Smooth muscle cell of the brain vasculature (primary cell): ENCODE measurements around the gene PDGFRA.
"Not testable (repeated sequence)": the region's sequence is repeated elsewhere in the genome, so short reads cannot be mapped to it uniquely, and the experiment has no call there.

ENCODE experiments used
- DNase-seq: peaks from one replicate; pipeline ENCODE4 v3.0.0-alpha.2; 2012; ENCODE audit warnings: low read depth, low spot score

PDGFRA gene

GRCh38 chr4:54318904-54319303 lies 89.8 kb downstream of the PDGFRA start:
- peak; percentile 12 for DNase-seq

DNA sequence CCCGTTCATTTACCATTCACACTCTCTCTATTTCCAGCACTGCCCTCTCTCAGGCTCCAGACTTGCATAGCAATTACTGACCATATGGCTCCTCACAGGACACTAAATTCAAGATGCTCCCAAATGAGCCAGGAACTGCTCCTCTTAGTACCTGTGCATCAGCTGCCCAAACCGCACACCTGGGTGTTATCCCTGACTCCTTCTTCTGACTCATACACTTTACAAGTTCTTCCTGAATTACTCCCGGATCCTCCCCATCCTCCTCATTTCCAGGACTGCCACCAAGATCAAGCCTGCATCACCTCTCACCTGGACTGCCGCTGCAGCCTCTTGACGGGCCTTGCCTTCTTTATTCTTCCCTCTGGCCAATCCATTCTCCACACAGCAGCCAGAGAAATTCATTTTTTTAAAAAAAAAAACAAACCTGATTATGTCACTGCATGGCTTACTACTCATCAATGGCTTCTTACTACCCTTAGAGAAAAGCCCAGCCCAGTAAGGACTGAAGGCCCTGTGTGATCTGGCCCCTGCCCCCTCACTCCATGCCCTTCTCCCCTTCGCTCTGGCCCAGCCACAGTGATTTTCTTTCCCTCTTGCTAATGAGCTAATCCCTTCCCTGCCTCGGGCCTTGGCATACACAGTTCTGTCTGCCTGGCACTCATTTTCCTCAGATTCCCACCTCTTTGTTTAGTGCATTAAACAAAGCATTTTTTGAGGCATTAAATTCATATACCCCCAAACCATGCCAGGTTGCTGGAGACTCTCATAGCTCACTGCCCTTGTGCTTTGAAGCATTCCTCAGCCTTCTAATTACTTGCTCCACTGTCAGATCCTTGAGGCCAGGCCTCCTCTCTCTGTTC lies 92.0 kb downstream of the PDGFRA start:
- DNase-seq = no peak

DNA sequence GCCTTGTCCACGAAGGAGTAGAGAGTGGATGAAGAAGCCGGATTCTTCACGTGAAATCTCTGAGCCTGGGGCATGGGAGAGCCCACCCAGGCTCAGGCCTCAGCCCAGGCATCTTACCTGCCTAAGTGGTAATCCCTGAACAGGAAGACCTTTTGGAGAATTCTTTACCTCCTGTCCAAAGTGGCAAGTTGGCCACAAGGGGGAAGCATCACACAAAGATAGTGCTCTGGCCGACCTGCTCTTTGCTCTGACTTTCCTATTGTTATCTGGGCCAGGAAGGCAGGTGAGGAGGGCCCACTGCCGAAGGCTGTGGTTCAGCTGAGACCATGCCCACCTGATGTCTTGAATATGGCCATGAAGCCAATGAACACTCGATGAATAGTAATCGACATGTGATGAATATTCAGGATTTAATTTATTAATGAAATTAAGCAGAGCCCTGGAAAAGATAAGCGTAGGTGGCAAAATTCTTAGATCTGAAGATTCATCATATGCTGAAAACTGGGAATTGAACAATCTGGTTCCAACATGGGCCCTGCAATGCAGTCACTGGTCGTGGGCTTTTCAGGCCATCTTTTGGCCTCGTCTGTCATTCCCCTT lies 93.8 kb downstream of the PDGFRA start:
- peak; percentile 26 for DNase-seq

DNA sequence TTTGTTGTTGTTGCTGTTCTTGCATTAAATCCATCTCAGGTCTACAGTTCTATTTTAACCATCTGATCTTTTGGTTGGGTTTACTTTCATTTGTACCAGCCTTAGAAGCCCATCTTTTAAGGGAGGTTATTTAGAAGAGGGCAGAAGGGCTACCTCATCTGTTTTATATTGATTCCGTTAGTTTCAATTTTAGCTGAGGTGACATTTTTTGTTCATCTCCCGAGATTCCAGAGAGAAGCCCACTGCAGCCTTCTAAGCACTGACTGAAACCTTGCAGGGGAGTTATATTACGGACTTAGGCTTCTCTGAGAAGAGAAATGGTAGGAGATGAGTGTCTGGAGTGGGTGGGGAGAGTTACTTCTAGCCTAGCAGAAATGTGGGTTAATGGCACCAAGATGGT lies 101.8 kb downstream of the PDGFRA start:
- DNase-seq = no peak

DNA sequence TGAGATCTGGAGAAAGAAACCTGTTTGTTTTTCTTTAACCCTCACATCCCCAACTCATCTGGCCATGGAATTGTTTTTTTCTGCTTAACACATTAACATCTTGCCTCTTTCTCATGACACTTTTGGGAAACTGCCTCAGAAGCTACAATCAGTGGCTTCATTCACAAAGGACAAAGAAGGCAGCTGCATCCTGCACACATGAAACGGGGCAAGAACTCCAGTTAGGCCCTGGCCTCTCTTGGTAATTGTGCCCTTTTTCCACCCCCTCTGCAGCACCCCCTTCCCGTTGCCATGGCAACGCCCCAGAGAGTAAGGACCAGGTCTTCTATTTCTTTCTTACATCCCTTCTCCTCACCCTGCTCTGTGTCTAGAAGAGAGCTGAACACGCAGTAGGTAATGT lies 103.4 kb downstream of the PDGFRA start:
- DNase-seq = no peak

- no peak for DNase-seq
Measured at GRCh38 chr4:54333657-54334056, 104.6 kb downstream of the PDGFRA start.

DNA sequence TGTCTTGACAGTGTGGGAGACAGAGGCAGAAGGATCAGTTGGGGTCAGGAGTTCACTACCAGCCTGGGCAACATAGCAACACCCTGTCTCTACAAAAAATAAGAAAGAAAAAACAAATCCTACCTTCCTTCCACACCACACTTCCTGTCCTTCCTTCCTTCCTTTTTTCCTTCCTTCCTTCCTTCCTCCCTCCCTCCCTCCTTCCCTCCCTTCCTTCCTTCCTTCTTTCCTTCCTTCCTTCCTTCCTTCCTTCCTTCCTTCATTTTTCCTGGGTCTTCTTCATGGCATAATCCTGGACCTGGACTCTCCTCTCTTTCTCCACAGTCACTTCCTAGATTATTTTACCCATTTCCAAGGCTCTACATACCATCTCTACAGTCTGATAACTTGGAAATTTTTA lies 105.7 kb downstream of the PDGFRA start:
- not testable (repeated sequence) for DNase-seq

- DNase-seq = no peak
Measured at GRCh38 chr4:54337009-54337408, 107.9 kb downstream of the PDGFRA start.

- not testable (repeated sequence) for DNase-seq
Measured at GRCh38 chr4:54342067-54342466, 113.0 kb downstream of the PDGFRA start.
